CD4-positive, alpha-beta T cell treated with Interleukin-21 for 1 hour (primary cell): Measurements from ENCODE around the gene RNF19B.

ENCODE experiments used
- DNase-seq: peaks from one replicate; pipeline ENCODE4 v3.0.0-alpha.2; 2020

The RNF19B gene

DNA sequence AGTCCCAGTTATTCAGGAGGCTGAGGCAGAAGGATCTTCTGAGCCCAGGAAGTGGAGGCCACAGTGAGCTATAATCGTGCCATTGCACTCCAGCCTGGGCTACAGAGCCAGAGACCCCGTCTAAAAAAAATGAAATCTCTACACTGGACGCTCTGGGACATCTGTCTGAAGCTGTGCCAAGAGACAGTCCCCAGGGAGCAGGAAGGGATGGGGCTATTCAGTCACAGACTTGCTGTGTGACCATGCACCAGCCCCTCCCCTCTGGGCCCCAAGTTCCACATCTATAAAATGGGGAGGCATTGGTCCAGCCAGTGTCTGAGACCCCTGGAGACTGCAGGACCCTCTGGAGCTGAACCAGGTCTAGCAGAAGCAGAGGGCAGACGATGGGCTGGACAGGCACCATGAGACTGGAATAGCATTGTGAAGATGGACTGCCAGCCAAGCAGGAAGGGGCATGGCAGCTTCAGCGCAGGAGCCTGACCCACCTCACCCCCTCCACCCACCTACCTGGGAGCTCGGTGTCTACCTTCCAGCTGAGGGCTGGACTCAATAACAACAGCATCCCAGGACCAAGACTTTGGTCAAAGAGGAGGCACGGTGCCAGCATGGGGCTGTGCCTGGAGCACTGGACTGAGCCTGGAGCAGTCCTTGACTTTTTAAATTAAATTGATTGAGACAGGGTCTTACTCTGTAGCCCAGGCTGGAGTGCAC lies 64.9 kb downstream of the RNF19B start:
- no peak for DNase-seq

DNA sequence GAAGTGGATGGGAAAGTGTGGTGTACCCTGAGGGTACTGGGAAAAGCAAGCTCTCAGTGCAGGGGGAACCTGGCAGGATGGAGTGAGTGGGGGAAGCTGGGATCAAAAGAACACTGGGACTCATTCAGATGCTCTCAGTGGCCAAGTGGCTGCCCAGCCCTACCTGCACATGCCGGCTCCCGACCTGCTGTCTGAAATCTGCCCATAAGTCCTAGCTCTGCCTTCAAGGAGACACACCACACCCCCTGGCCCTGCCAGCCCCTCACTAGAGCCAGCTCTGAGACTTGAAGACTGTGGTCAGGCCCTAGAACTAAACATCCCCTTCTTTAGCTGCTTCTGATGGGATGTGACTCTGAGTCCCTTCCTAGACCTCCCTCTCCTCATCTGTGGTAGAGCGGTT lies 65.7 kb downstream of the RNF19B start:
- no peak for DNase-seq

DNA sequence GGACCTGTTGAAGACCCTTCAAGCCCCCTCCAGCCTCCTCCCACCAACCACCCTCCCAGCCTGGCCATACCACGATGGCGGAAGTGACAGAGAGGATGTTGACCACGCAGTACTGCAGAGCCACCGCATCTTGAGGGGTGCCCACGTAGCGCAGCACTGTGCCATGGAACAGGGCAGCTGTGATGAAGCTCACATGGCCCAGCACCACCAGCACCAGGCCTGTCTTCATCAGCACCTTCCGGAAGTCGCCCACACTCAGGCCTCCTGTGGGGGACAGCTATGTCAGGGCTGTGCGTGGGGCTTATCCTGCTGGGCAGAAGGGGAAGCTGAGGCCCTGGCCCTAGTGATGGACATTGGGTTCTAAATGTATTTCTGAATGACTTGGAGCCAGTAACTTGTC lies 66.6 kb downstream of the RNF19B start:
- no peak for DNase-seq

DNA sequence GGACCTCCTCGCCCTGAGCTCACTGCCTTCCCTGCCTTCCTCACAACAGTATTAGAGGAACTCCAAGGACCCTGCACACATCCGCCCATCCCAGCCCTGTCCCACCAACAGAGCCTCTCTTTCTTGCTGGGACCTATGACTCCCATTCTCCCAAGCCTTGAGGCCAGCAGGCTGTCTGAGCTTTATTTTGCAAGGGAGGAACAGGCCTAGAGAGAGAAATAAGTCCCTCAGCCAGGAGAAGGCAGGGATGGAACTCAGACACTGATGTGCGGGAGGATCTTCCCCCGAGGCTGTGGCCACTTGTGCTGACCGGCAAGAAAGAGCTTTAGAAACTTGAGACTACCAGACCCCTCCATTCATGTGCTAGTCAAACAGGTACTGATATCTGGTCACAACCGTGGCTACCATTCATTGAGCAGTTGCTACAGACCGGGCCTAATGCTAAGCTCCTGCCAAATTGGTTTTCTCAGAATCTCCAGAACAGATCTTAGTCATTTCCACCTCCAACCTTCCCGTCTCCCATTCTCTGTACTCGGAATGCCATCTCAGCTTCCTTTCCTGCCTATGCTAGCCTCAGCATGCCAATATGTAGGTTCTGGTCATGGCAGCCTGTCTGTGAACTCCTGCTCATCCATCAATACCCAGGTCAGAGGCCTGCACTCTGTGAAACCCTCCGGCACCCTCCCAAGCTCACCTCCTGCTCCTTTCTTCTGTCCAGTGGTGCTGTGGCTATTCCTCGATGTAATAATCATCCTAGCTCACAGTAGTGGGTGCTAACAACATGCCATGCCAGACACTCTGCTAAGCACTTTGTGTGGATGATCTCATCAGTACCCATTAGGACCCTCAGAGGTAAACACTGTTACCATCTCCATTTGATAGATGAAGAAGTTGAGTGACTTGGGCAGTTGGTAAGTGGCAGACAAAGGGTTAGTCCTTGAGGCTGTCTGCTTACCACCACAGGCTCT lies 67.2 kb downstream of the RNF19B start:
- DNase-seq = no peak

DNA sequence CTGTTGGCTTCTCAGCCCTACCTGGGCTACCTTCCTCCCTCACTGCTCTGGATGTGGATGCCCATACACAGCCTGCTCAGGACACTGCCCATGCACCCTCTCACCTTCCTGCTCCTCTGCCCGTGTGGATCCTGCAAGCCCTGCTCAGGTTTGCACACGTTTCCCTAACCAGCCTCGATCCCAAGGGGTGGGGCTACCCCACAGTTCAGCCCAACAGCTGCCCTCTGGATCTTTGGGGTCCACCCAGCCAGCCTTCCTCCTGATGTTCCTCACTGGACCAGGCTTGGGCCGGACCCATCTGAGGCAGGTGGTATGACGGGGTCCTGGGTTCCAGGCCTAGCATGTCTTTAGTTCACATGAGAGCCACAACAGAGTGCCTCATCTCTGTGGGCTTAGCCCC lies 68.2 kb downstream of the RNF19B start:
- no peak for DNase-seq

DNA sequence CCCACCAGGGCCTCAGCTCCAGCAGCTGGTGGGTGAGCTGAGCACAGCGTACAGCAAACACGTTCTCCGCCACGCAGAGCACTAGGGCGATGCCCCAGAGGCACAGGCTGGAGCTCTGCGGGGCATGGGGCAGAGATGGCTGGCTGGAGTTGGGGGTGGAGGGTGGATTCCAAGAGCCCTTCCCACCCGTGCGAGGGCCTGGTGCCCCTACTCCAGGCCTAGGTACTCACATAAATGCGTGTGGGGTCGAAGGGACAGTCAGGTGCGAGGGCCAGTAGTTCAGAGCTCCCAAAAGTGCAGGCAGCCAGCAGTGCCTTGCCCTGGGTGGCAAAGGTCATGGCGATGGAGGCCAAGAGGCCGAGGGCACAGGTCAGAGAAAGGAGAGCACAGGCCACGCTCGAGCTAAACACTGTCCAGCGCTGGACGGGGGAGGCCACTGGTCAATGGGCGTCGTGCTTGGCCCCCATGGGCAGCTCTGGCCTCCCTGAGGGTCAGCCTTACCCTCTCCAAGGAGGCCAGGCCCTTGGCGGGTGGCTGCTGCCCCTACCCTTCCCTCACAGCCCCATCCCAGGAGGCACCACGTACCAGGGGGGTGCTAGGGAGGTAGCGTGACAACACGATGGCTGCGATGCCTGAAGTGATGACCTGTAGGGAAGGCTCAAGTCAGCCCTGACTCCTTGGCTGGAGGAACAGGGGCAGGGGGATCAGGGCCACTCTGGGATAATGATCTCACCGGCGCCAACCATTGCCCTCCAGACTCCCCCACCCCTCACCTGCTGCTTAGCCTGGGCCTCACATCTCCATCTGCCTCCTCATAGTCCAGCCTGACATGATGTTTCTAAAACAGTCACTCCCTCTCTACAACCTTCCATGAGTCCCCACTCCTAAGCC lies 69.0 kb downstream of the RNF19B start:
- DNase-seq = no peak

DNA sequence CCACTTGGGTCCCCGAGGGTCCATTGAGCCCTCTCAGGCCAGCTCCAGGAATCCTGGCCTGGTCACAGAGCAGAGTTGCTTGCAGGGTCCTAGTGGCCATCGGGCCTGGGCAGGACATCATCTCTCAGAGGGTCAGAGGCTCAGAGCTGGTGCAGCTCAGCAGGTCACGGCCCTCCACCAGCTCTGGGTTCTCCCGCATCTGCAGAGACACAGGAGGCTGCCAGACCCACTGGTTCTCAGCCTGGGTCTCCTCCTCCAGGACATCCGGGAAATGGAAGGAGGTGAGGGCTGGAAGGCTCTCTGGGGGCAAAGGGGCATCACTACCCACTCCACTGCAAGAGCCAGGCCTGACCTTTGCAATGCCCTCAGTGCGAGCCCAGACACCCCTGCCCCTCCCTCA lies 69.9 kb downstream of the RNF19B start:
- no peak for DNase-seq

DNA sequence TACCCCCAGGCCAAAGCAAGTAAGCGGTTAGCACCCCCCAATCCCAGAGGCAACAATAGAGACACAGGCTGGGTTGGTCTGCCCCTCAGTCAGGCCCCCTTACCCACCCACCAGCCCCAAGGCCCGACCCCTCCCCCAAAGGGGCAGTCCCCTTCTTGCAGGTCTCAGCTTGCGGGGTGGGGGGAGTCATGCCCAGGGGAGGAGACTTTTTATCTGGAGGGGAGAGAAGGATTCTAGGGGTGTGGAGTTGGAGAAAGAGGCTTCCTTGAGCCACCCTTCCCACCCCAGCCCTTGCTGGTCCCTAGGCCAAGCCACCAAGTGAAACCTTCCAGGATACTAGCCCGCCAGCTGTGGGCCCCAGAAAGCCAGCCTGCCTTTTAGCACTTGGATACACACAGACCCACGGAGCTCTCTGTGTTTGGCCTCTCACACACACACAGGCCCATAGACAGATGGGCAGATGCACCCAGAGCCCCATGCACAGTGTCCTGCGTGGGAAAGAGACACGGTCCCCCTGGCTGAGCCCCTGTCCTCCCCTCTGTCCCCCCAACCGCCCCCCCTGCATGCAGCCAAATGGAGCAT lies 70.5 kb downstream of the RNF19B start:
- no peak for DNase-seq

DNA sequence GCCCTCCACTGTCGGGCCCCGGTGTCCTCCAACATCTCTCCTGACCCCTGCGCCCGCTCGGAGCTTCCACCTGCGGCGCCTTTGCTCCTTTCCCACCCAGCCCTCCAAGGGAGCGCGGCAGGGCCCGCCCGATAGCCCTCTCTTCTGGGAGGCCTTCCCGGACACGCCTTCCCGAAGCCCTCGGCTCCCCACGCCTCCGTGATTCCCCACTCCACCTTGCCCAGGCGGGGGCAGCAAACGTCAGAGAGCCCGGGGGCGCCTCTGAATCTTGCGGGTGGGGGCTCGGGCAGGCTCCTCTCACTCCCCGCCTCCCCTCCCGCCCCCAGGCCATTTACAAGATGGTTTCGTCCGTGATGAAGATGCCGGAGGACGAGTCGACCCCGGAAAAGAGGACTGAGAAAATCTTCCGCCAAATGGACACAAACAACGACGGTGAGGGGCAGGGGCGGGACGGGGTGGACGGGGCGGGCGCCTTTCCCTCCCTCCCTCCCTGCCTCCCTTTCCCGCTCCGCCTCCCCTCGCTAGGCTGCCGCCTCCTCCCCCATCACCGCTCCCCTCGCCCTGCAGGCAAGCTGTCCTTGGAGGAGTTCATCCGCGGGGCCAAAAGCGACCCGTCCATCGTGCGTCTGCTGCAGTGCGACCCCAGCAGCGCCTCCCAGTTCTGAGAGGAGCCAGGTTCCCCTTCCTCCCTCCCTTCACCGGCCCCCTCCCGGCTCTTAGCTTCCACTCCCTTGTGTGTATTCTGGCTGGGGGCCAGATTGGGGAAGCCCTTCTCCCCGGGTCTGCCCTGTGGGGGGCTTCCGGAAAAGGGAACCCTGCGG lies 71.2 kb downstream of the RNF19B start:
- DNase-seq = no peak

DNA sequence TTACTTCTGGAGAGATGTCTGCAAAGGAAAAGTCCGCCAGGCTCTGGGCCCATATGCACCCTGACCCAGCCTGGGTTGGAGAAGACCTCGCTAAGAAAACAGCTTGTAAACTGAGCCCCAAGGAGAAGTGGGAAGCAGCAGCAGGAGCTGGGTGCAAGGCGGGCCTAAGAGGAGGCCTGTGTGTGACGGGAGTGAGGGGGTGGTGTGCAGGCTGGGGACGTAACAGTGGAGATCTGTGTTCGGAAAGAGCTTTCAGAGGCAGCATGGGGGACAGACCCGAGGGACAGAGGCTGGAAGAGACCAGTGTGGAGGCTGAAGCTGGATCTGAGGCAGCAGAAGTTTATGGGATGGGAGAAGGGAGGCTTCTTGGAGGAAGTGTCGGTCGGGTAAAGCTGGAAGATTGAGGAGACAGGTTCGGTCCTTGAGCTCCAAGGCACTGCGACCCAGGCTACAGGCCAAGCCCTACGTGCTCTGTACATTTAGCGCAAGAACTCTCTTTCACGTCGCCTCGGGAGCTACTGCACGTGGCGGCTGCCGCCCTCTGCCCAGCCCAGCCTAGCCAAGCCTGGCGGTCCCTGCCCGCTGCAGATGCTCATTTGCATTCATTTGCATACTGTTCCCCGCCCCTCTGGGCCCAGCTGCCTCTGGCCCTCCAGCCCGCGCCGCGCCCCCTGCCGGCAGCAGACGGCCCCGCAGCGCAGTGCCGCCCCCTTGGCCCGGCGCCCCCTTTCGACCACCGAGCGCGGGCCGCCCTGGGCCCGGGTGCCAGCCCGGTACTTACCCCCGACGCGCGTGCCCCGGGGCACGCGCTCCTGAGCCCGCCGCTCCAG lies 72.0 kb downstream of the RNF19B start:
- peak; percentile 34 for DNase-seq

DNA sequence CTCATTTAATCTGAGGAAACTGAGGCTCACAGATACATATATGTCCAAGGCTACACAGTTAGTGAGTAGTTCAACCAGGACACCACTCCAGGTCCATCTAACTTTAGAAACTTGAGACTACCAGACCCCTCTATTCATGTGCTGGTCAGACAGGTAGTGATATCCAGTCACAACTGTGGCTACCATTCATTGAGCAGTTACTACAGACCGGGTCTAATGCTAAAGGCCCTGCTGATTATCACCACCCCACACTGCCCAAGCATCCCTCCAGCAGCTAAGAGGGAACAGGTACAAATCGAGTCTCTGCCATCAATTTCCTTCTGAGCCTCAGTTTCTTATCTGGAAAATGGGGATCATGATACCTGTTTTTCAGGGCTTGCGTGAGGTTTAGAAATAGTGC lies 73.0 kb downstream of the RNF19B start:
- no peak for DNase-seq

DNA sequence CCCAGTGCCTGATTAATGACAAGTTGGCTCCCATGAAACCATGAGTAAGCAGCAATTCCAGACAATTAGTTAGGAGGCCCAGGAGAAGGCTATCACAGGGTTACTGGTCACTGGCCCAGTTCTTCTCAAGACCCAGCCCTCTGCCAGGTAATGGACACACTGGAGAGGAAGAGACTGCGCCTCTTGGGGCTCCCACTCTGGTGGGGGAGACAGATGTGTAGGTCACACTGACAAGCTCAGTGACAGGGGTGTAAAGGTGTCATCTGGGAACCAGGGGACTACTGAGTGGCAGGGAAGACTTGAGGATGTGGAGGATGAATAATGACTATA lies 73.4 kb downstream of the RNF19B start:
- no peak for DNase-seq

DNA sequence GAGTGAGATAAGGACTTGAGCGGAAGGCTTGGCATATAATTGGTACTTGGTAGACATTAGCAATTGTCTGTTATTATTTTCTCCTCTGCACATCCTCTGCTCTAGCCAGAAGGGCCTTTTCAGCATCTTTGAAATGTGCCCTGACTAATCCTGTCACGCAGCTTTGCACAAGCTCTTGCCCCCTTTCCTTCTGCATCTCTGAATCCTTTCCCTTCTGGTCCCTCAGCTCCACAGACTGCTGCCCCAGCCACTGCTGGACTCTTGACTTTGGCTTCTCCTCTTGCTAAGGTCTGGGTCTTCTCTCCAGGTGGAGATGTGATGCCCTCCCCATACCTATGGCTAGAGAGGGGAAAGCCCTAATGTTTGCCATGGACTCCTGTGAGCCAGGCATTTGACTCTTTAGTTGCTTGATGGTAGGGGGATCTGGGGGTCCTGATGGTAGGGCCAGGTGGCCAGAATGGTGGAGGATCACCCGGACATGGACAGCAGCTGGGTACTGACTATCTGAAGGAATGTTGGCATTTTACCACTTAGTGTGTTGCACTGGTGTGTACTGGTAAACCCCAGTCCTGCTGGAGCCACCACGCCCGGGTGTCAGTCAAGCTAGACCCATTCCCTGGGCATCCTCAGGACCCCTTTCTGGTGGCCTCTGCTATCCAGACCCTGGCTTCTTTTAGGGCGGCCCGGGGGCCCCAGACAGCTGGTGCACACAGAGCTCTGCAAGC lies 73.9 kb downstream of the RNF19B start:
- no peak for DNase-seq

DNA sequence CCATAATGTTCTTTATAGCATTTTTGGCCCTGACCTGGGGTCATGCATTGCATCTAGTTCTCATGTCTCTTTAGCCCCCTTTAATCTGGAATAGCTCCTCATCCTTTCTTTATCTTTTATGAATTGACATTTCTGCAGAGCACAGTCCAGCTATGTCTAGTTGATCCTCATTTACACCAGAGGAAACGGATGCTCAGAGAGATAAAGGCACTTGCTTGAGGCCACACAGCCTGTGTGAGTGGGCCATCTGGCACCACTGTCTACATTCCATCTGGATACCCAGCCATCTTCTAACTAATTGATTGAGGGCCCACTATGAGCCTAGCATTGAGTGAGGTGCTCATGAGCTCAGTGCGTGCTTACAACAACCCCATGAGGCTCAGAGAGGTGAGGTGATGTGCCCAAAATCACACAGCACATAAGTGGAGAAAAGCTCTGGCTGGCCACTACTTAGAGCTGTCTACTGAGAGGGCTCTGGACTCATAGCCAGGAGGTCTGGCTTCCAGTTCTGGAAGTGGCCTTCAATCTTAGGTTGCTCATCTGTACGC lies 74.8 kb downstream of the RNF19B start:
- DNase-seq = no peak

DNA sequence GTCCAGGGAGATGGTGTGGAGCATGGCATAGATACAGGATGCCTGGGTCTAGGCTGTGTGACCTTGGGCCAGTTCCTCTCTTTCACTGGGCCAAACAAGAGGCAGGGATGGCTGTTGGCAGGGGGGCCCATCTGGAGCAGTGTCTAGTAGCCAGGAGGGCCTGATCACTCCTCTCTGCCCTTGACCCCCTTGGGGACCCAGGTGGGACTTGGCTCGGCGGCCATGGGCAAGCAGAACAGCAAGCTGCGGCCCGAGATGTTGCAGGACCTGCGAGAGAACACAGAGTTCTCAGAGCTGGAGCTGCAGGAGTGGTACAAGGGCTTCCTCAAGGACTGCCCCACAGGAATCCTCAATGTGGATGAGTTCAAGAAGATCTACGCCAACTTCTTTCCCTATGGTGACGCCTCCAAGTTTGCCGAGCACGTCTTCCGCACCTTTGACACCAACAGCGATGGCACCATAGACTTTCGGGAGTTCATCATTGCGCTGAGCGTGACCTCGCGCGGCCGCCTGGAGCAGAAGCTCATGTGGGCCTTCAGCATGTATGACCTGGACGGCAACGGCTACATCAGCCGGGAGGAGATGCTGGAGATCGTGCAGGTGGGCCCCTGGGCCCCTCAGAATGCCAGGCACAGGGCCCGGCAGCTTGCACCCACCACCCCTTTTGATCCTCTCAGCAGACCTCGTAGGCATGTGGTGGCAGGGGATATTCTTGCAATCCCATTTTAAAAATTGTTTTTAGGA lies 75.8 kb downstream of the RNF19B start:
- DNase-seq = no peak

DNA sequence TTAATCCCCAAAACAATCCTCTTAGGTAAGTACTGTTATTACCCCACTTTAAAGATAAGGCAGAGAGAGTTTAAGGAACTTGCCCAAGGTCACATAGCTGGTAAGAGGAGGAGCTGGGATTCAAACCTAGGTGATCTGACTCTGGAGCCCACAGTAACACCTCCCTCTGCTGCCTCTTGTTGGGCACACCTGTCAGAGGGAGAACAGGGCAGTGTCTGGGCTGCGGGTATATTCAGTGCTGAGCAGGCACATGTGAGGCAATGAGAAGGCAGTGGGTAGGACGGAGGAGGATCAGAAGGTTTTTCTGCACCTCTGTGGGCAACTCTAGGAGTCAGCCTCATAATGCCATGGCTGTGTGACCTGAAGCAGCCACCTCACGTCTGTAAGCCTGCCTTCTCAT lies 76.5 kb downstream of the RNF19B start:
- DNase-seq = no peak

DNA sequence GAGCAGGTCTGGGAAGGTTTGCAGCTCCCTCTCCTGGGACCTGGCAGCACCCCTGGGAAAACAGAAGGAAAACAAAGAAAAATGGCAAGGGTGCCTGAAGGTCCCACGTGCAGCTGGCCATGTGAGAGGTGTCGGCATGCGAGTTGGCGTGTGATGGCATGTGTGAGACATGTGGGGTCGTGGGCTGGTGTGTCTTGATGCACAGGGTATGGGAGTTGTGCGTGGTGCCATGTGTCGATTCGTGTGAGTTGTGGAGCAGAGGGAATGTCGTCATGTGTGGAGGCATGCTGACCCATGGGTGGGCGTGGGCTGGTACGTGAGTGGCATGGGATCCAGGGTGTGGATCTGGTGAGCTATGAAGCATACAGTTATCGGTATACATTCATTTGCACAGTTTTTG lies 77.0 kb downstream of the RNF19B start:
- DNase-seq = no peak

DNA sequence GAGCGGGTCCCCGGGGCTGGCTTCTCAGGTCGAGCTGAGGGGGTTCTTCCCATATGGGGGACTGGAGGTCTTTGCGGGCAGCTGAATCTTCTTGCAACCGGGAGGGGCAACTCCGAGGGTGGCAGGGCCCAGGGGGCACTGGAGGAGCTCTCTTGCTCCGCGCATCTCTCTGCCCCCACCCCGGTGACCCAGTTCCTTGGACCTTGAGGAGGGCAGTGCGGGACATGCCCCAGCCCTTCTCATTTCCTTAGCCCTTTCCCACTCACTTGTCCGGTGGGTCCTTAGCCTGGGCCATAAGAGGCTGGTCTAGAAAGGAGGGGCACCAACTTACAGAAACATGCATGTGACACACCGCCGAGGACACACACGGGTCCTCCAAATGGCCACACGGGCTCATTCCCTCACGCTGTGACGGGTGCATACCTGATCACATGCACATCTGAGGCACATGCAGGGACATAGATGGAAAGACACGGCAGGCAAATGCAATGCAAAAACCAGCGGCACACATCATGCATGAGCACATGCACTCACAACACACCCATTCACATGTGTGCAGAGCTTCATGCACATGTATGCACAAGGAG lies 77.7 kb downstream of the RNF19B start:
- no peak for DNase-seq
